GM18519 (cell line): Measurements from ENCODE around the gene PRR12.
A peak's percentile ranks its signal among the peaks of the same experiment; 100 is the strongest.

ENCODE experiments used
- ATAC-seq: cut with Tn5 transposase; IDR thresholded peaks from one replicate; pipeline ENCODE4 v1.9.1; 2021; ENCODE audit warnings: mild to moderate bottlenecking, moderate library complexity; ENCODE audit not compliant: unreplicated experiment, low FRiP score

The PRR12 gene

GRCh38 chr19:49591731-49592485, 926 bp downstream of the PRR12 start:
- no peak for ATAC-seq

- no peak for ATAC-seq
Observed at GRCh38 chr19:49592486-49593232, 1.7 kb downstream of the PRR12 start.

- ATAC-seq = peak; percentile 46
Observed at GRCh38 chr19:49593233-49594113, 2.5 kb downstream of the PRR12 start.

- no peak for ATAC-seq
Observed at GRCh38 chr19:49594157-49594992, 3.4 kb downstream of the PRR12 start.

- no peak for ATAC-seq
Observed at GRCh38 chr19:49594993-49595818, 4.2 kb downstream of the PRR12 start.

GRCh38 chr19:49595819-49596404, 4.9 kb downstream of the PRR12 start:
- no peak for ATAC-seq

GRCh38 chr19:49596407-49596806, 5.4 kb downstream of the PRR12 start:
- ATAC-seq = no peak

- no peak for ATAC-seq
Observed at GRCh38 chr19:49596954-49597702, 6.1 kb downstream of the PRR12 start.

GRCh38 chr19:49597703-49597974, 6.7 kb downstream of the PRR12 start:
- no peak for ATAC-seq

- ATAC-seq = no peak
Observed at GRCh38 chr19:49599378-49600295, 8.7 kb downstream of the PRR12 start.

- ATAC-seq = no peak
Observed at GRCh38 chr19:49601482-49602038, 10.6 kb downstream of the PRR12 start.

GRCh38 chr19:49602806-49603205, 11.8 kb downstream of the PRR12 start:
- no peak for ATAC-seq

GRCh38 chr19:49605605-49606004, 14.6 kb downstream of the PRR12 start:
- ATAC-seq = no peak

- ATAC-seq = no peak
Observed at GRCh38 chr19:49609499-49610092, 18.6 kb downstream of the PRR12 start.

- ATAC-seq = no peak
Observed at GRCh38 chr19:49613374-49613773, 22.4 kb downstream of the PRR12 start.

GRCh38 chr19:49614096-49614833, 23.3 kb downstream of the PRR12 start:
- ATAC-seq = no peak
